ENCODE results near the gene CCL16. TPM values are rescaled to one million over a fixed set of nuclear protein-coding genes. Genes with fewer than 3 reads are reported as not detected.

Gene CCL16
- total RNA-seq, 6 donors from 2014 or later: 0.20 to 0.61 TPM; not detected in 4

DNA sequence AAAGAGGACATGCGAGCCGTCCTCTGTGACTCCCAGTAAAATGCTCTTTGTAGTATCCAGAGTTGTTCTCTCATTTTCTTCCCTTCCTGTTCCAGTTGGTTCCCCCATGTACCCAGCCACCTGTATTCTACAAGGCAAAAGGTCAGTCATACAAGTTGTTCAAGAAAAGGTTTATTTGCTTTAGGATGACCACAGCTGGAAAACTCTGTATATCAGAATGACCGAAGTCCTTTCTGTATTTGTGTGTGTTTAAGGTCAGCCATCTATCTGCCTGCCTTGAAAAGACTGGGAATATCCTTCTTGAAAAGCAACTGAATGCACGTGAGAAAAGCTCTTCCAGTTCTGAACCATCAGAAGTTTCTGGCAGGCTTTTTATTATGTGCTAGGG lies 8.4 kb downstream of the CCL16 start:
- Histone ChIP-seq H3K27me3 (no peaks in the 10 kb centered on the region), H3K4me1 (peaks cover 4 to 18% (median 5%) of the 10 kb centered on the region in 4 donors), H3K9me3 (no peaks in the 10 kb centered on the region), H3K27ac (peak overlapping the region in 3 of 4 donors; percentile 49 to 72 (median 49)), H3K36me3 (no peaks in the 10 kb centered on the region), H3K4me3 (no peak overlapping the region)
- DNase-seq: no peak
- no peak for TF ChIP-seq EP300 (IDR thresholded peaks at IDR 0.05)
- no peak for TF ChIP-seq POLR2AphosphoS5 (IDR thresholded peaks at IDR 0.05)
- TF ChIP-seq, protein P1, sequence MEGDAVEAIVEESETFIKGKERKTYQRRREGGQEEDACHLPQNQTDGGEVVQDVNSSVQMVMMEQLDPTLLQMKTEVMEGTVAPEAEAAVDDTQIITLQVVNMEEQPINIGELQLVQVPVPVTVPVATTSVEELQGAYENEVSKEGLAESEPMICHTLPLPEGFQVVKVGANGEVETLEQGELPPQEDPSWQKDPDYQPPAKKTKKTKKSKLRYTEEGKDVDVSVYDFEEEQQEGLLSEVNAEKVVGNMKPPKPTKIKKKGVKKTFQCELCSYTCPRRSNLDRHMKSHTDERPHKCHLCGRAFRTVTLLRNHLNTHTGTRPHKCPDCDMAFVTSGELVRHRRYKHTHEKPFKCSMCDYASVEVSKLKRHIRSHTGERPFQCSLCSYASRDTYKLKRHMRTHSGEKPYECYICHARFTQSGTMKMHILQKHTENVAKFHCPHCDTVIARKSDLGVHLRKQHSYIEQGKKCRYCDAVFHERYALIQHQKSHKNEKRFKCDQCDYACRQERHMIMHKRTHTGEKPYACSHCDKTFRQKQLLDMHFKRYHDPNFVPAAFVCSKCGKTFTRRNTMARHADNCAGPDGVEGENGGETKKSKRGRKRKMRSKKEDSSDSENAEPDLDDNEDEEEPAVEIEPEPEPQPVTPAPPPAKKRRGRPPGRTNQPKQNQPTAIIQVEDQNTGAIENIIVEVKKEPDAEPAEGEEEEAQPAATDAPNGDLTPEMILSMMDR (IDR thresholded peaks at IDR 0.05): no peak
- no peak for TF ChIP-seq POLR2A (IDR thresholded peaks at IDR 0.05)
- 71 to 80% methylated on average over 4 of the region's 4 CpGs for WGBS, 2 donors
- ATAC-seq (ENCODE audit: low FRiP score in 2 of 2): no peak

DNA sequence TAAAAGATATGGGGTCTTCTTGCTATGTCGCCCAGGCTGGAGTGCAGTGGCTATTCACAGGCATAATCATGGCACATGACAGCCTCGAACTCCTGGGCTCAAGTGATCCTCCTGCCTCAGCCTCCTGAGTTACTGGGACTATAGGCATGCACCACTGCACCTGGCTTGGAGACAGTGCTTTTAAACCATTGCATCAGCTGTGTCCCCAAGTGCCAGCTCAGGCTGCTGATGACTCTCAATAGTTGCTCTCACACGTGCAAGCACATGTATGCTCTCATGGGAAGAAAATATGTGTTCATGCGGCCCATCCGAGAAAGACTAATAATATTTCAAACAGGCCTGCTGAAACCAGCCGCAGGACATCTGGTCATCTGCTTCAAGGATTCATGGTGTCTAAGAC lies 8.8 kb downstream of the CCL16 start:
- WGBS, 2 donors: 89% methylated on average over 6 of the region's 6 CpGs
- no peak for DNase-seq

DNA sequence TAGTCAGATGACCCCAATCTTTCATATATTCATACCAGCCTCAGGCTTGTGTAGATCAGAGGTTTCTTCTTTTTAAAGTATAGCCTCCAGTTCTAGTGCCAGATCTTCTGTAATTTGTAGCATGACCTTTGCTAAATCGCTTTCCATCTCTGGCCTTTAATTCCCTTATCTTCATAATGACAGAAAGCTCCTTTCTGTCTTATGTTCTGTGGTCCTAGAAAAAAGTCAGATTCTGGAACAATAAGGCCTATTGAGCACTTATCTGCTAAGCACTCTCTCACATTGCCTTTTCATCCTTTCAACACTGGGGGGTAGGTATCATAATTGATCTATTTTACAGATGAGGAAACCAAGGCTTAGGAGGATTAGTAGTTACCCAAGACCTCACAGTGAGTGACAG lies 9.2 kb downstream of the CCL16 start:
- no peak overlapping the region for H3K4me3 ChIP-seq
- TF ChIP-seq EP300 (IDR thresholded peaks at IDR 0.05) (no peak), POLR2AphosphoS5 (IDR thresholded peaks at IDR 0.05) (no peak), POLR2A (IDR thresholded peaks at IDR 0.05) (no peak)
- TF ChIP-seq, protein P1 (IDR thresholded peaks at IDR 0.05): no peak
- DNase-seq (no peak), ATAC-seq (ENCODE audit: low FRiP score in 2 of 2) (no peak)
- H3K36me3 ChIP-seq: no peaks in the 10 kb centered on the region
- 93 to 94% methylated on average over 1 of the region's 1 CpG for WGBS, 2 donors
- peaks cover 4 to 18% (median 5%) of the 10 kb centered on the region in 4 donors for H3K4me1 ChIP-seq
- H3K27me3 ChIP-seq: no peaks in the 10 kb centered on the region
- H3K27ac ChIP-seq: peak overlapping the region in 2 of 4 donors; percentile 49 to 72
- H3K9me3 ChIP-seq: no peaks in the 10 kb centered on the region

More for the DNA sequence above, 8.8 kb downstream of the CCL16 start:
- H3K4me1 ChIP-seq: peaks cover 4 to 18% (median 5%) of the 10 kb centered on the region in 4 donors
- ATAC-seq (ENCODE audit: low FRiP score in 2 of 2): no peak
- no peaks in the 10 kb centered on the region for H3K9me3 ChIP-seq
- H3K4me3 ChIP-seq: no peak overlapping the region
- TF ChIP-seq, protein P1 (IDR thresholded peaks at IDR 0.05): no peak
- TF ChIP-seq POLR2AphosphoS5 (IDR thresholded peaks at IDR 0.05): no peak
- no peaks in the 10 kb centered on the region for H3K36me3 ChIP-seq
- H3K27me3 ChIP-seq: no peaks in the 10 kb centered on the region
- peak overlapping the region in 3 of 4 donors; percentile 49 to 72 (median 49) for H3K27ac ChIP-seq

DNA sequence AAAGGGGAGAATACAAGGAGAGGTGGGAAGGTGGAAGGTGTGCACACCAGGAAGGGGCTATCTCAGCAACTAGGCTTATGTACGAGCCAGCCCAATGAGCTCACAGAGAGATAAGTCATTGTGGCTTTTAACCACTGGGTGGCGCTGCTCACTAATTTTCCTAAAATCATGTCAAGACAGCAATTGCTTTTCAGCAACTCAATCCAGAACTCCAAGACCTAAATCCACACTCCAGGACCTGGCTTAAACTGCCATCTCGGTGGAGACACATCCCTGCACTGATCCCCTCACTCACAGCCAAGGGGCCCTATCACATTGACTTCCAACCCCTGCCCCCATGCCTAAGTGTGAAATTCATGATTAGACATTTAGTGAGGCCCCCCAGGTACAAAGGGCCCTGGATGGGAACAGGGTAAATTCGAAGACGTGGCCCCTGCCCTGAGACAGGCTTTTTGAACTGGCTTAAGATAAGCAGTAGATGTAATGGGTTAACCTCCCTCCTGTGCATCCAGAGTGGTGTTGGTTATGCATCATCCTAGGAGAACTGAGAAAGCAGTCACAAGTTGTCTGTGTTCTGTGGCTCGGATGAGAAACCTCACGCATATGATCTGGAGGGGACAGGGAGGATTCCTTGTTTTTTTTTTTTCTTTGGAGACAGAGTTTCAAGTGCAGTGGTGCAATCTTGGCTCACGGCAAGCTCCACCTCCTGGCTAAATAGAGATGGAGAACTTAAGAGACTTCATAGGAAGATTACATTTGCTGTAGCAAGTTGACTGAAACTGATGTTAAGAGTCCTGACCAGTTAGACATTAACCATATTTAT lies 11.5 kb downstream of the CCL16 start:
- TF ChIP-seq, protein P1 (IDR thresholded peaks at IDR 0.05): peak; percentile 72 to 90 (median 84)
- no peak for TF ChIP-seq POLR2A (IDR thresholded peaks at IDR 0.05)
- WGBS, 2 donors: 36 to 39% methylated on average over 8 of the region's 8 CpGs
- ATAC-seq (ENCODE audit: low FRiP score in 2 of 2): peak; percentile 68 to 84

More for the DNA sequence above, 11.5 kb downstream of the CCL16 start:
- no peaks in the 10 kb centered on the region for H3K9me3 ChIP-seq
- no peaks in the 10 kb centered on the region for H3K27me3 ChIP-seq
- H3K4me3 ChIP-seq: no peak overlapping the region
- peaks cover 4 to 18% (median 5%) of the 10 kb centered on the region in 4 donors for H3K4me1 ChIP-seq
- H3K36me3 ChIP-seq: no peaks in the 10 kb centered on the region
- no peak overlapping the region for H3K27ac ChIP-seq
- DNase-seq: peak in 1 of 2 donors; percentile 75

Measured in upper lobe of left lung (tissue), 6 donors.